ENCODE data around the gene TNFRSF8.

The TNFRSF8 gene

DNA sequence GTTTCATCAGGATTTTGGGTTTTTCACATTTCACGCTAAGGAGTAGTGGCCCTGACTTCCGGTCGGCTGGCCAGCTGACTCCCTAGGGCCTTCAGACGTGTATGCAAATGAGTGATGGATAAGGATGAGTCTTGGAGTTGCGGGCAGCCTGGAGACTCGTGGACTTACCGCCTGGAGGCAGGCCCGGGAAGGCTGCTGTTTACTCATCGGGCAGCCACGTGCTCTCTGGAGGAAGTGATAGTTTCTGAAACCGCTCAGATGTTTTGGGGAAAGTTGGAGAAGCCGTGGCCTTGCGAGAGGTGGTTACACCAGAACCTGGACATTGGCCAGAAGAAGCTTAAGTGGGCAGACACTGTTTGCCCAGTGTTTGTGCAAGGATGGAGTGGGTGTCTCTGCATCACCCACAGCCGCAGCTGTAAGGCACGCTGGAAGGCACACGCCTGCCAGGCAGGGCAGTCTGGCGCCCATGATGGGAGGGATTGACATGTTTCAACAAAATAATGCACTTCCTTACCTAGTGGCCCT is 80.6 kb downstream of the TNFRSF8 start:
- DNase-seq: no peak

DNA sequence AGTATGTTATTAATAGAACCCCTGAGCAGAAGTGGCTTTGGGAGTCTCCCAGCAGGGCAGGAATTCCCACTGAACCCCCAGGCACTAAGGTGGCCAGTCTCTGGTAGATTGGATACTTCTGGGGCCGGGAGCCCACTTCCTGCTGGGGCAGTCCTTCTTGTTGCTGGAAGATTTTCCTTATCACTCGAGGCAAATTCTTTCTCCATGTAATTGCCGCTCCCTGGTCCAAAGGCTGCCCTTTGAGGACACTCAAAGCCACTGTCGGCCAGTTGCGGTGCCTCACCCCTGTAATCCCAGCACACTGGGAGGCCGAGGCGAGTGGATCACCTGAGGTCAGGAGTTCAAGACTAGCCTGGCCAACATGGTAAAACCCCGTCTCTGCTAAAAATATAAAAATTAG is 81.1 kb downstream of the TNFRSF8 start:
- no peak for DNase-seq

DNA sequence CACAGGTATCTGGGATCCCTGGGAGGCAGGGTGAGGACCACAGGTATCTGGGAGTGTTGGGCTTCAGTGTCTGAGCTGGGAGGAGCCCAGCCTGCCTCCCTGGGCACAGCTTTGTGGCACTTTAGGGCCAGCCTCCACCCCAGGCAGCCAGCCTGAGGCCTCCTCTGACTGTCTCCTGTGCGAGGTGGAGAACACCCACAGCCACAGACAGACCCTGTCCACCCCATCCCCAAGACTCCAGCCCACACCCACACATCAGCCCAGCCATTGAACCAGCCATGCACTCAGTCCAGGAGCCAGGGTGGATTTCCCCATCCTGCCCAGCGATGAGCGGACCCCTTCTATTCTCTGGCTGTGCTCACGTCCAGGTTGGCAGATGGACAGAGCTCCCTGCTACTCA is 81.9 kb downstream of the TNFRSF8 start:
- DNase-seq: no peak

DNA sequence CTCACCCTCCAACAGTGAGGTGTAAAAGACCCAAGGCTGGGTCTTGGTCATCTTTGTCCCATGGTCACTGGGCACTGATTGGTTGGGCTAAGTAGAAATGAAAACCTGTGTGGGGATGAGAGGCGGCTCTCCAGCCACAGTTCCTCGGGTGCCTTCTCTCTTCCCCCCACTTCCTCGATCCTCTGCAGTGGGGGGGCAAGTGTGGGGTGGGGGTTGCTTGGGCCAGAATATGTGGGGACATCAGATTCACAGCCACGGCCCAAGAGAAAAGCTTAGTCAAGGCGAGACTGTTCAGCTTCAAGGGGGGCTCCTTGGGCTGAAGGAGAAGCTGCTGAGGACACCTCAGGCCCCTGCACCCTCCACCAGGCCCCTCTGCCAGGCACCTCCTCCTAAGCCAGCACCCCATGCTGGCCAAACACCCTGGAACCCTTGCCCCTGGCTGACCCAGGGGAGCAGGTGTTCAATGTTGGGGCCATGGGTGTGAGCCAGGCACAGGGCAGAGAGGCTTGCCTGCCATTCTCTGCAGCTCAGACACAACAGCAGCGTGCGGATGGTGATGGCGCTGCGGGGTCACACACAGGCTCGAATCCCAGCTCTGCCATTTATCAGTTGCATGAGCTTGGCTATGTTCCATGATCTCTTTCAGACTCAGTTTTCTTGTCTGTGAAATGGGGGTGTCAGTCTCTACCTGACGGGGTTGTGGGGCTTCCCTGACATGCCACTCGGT is 82.7 kb downstream of the TNFRSF8 start:
- DNase-seq: no peak

DNA sequence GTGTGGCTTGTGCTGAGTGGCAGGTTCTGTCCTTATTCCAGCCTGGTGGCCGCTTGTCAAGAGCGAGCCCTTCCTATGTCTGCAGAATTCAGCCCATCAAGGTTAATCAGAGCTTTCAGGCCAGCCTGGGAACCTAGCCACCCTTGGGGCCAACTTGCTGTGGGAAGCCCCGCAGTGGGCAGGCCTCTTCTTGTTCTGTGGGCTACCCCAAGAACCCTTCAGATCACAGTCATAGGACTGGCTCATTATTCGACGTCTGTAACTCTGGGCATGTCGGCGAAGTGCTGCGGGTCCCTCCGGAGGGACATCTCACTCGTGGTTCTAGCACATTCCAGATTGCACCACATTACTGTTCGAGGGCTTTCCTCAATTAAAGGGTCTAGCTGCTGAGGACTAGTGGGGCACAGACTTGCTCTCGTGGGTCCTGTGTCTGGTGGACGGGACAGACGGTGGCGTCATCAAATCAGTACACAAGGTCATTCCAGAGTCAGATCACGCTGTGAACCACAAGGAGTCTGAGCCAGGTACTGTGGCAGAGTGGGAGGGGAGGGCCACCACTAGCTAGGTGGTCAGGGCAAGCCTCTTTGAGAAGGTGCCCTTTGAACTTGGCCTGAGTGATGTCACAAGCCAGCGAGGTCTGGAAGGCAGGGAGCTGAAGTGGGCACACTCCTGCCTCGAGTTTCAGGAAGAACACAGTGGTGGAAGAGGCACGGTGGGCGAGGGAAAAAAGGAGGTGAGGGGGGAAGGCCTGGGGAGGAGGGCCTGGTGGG is 83.4 kb downstream of the TNFRSF8 start:
- DNase-seq: no peak

DNA sequence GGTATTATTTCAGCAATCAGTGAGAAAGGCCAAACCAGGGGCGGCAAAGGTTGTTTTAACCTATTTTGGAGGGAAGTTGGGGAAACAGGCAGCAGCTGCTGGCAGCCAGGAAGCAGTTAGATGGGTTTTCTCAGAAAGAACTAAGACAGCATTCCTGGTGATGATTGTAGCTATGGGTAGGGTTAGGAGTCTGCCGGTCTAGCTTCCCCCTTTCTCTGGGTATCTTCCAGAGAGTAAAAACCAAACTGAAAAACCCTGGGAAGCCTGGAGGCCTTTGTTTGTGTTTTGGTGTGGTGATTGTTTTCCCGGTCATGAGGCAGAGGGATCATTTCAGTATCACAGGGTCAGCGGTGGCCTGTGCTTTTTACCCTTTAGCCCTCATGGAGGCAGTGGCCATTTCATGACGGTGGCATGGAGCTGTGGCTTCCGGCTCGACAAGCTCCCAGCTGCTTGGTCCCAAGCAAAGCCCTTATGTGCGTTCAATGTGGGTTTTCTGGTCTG is 84.1 kb downstream of the TNFRSF8 start:
- no peak for DNase-seq

DNA sequence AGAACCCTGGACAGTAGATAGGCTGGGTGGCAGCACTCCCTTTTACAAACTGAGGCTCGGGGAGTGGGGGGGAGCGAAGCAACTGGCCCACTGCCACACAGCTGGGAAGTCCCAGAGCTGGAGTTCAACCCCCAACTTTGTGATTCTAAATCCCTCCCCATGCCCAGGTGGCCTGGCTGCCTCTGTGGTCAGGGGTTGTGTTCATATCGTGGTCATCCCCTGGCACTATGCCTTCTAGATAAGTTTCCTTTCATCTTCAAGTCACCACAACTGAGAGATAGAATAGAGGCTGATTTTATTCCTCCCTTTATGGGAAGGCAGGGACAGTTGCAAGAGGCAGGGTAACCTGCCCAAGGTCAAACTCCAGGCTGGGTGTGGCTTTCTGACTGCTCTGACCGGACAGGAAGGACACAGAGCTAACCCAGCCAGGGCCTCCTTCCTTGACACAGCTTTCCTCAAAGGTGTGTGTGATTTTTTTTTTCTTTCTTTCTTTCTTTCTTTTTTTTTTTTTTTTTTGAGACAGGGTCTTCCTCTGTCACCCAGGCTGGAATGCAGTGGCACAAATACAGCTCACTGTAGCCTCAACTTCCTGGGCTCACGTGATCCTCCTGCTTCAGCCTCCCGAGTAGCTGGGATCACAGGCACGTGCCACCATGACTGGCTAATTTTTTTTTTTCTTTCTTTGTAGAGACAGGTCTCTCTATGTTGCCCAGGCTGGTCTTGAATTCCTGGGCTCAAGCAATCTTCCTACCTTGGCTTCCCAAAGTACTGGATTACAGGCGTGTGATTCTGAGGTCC is 85.3 kb downstream of the TNFRSF8 start:
- DNase-seq: no peak

DNA sequence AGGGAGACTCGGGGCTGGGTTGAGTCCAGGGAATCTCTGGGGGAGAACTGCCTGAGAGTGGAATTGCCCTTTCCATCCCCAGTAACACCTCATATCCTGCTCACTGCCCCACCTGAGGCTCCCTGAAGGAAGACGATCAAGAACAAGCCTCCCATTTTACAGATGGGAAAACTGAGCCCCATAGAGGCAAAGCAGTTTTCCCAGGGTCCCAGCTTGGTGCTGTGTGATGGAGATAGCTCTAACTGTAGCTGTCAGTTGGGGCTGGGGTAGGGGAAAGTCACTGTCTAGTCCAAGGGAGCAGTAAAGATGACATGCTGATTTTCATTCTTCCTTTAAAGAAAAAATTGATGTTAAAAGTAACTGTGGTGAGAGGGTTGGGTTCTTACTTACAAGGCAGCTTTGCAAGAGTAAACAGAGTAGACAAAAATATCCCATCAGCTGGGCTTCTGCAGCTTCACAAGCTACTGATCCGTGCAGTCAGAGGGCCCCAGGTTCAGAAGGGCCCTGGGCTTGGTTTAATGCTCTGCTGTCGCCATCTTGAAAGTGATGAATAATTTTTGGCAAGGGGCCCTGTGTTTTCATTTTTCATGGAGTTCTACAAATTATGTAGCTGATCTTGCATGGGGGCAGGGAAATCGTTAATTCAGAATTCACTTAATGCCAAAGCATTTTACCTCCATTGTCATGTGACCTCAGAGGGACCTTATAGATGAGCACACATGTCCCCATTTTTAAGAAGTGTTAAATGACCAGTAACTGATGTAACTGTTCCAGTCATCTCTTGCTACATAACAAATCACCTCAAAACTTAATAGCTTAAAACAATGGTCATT is 86.1 kb downstream of the TNFRSF8 start:
- DNase-seq: no peak

DNA sequence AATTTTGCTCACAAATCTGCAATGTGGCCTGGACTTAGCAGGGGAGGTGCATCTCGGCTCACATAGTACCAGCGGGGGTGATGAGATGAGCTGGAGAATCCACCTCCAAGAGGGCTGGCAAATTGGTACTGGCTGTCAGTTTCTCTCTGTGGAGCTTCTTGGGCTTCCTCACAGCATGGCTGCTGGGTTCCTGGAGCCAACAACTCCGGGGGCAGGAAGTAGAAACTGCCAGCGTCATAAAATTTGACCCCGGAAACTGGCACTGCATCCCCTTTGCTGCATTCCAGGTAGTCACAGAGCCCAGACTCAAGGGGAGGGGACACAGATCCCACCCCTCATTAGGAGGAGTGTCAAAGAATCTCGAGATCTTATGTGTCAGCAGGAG is 86.7 kb downstream of the TNFRSF8 start:
- no peak for DNase-seq

DNA sequence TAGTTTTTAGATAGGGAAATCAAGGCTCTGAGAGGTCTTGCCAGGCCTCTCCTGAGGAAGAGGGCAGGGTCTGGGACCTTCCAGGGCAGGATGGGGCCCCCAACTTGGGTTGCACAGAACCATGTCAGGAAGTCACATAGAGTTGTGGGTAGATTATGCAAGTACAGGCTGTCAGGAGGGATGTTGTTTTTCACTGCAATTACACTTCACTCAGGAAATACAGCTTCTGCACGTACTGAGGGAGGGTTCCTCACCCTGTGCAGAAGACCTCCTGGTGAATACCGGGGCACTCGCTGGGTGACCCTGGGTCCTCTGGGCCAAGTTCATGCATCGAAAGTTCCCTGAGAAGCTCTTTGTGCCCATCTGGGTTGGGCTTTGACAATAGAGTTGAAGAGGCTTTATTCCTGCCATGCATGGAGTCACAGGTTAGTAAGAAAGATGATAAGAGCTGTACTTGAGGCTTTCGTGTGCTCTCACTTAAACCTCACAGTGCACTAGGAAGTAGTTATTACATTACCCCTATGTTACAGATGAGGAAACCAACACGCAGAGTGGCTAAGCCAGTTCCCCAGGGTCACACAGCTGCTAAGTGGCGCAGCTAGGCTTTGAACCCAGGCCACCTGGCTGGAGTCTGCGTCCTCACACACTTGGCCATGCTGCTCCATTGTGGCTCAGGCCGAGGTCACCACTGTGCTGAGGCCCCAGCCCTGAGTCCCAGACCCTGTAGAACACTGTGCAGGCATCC is 87.5 kb downstream of the TNFRSF8 start:
- no peak for DNase-seq

DNA sequence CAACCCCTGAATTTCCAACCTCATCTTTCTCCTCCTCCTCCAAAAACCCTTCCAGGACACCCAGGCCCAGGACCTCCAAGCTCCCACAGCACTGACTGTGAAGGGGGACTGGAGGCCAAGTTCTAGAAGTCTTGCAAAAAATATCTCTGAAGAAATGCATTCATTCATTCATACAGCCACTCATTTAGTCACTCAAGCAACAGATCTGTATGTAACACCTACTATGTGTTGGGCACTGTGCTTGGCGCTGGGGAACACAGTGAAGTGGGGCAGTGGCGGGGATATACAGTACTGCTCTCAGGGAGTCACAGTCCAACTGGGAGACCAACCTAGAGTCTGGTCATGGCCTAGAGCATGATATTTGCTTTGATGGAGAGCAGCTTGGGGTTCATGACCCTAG is 88.4 kb downstream of the TNFRSF8 start:
- DNase-seq: no peak

DNA sequence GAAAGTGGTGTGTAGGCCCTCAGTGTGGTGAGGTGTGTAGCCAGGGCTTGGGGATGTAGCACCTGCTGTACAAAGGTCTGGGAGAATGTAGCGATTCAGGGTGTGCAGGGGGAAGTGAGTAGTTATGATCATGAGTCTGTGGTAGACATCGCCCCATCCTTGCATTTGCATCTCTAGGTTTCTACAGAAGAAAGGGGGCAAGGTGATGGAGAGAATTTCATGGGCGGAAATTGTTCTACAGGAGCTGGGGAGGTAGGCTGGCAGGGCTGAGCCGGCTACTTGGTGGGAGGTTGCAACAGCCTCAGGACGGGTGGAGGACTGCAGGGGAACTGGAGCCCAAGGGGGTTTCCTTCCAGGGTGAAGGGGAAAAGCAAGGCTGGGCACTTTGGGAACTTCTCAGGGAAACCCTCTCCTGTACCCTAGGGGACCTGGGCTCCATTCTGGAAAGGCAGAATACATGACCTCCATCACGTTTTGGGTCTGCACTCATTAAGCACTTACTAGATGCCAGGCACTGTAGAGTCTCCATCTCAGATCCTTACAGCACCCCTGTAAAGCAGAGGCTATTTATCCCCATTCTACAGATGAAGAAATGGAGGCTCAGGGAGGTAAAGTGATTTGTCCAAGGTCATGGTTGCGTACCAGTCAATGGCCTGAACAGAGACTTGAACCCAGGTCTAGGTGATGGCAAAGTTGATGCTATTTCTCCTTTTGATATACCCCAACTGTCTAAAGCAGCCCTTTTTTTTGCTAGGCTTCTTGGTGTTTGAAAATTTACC is 89.2 kb downstream of the TNFRSF8 start:
- no peak for DNase-seq

DNA sequence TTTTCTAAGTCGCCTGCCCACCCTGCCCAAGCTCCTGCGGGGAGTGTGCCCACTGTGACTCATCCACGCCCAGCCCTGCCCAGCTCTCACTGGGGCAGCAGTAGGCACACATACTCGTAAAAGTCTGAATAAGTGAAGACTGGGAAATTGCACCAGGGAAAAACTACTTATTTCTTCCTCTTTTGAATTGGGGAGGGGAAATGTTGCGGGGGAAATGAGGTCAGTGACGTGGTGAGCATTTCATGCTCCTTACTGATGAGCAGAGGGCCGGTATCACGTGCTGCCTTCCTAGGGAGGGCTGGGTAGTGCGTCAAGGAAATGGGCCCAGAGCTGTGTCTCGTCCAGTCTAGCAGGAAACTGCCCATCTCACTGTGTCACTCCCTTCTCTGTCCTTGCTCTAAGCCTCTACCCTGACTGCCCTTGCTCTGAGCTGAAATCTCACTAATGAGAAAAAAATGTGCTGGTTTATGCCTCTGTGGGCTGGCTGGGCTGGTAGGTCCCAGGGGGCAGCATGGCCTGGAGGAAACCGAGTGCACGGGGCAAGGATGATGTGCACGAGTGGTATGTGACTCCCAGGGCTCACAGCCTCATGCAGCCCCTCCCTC is 90.2 kb downstream of the TNFRSF8 start:
- DNase-seq: no peak

DNA sequence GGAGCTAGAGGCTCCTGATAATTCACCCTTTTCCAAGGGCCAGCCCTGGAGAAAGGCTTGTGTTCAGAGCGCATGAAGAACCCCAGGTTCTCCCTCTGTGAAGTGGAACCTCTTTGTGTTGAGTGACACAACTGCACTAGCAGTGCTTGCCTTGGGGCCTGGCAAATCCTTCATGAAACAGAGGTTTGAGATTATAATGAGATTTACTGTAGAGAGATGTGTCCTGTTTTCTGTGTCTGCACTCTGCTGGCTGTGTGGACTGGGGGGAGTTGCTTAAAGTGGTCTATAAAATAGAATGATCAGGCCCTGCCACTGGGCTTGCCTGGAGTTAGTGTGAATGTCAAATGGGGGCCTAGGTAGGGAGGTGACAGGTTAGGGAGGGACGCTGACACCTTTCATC is 92.2 kb downstream of the TNFRSF8 start:
- no peak for DNase-seq

DNA sequence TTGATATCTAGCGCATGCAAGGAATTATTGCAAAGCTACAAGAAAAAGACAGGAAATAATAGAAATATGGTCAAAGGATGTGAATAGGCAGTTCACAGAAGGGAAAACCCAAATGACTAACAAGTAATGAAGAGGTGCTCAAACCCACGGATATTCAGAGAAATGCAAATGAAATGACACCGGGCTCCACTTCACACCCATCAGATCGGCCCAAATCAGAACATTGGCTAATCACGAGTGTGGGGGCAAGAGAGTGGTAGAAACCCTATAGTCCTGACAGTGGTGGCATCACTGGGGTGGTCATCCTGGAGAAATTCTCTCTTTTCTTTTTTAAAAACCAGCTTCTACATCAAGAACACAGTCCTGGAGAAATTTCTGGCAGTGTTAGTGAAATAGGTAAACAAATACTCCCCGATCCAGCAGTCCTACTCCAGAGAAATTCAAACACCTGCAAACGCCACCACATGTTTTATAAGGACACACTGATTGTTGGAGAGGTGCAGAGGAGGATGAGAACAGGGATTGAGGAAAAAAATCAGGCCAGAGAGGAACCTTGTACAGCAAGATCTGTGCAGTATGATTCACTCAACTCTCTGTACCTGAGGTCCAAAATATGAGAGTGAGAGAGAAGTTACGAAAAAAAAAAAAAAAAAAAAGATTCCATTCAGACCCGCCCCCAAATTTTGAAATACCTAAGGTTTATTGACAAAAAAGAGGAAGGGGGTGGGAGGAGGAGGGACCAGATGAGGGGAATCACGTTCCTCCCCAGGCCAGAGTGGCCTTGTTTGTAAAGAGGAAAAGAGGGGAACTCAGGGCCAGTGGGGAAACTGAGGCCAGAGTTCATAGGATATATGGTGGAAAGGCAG is 94.5 kb downstream of the TNFRSF8 start:
- DNase-seq: peak; percentile 44

DNA sequence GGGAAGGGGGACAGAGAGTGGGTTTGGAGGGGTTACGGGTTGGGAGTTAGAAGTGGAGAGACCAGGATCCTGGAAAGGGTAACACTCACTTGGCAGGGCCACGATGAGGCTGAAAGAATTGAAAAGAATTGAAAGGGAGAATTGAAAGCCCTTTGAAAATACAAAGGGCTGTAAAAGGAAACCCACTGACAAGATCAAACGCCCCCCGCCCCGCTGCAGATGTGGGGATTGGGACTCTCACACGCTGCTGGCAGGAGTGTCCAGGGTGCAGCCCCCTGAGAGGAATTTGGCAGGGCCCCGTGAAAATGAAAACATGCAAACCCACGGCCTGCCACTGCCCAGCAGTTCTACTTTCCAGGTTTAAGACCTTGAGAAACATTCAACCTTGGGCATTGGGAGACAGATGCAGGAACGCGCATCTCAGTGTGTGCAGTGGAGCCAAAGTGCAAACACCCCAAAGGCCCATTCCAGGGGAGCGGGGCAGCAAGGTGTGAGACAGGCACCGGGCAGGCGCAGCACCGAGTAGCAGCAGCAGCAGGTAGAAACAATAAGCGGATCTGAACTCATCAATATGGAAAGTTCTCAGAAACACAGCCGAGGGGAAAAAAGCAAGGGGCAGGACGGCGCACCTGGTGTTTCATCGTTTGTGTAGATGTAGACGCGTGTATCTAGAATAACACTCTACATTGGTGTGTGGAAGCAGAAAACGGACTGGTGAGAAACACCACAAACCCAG is 95.4 kb downstream of the TNFRSF8 start:
- peak; percentile 10 for DNase-seq

DNA sequence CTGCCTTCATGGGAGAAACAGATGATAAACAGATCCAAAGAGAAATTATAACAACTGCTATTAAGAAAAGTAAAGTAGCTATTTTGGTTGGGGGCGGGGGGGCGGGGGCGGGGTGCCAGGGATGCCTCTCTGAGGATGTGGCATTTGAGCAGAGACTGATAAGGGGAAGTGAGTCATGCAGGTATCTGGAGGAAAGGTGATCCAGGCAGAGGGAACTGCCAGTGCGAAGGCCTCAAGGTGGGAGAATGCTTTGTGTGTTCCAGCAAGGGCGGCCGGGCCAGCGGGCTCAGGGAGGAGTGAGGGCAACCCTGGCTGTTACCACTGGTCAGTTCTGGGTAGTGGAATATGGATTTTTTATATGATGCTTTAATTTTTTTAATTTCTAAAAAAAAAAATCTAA is 96.7 kb downstream of the TNFRSF8 start:
- DNase-seq: peak; percentile 63

DNA sequence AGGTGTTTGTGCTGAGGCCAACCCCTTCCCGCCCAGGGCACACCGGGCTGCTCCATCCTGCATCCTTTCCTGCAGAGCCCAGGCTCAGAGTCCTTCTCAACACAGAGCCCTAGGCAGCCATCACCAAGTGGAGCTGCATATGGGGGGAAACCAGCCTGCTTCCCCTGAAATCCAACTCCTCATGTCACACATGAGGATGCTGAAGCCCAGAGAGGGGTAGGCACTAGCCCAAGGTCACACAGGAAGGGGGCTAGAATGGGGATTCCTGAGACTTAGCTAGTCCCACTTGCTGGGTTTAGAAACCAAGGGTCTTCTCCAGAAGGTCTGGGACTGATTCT is 98.2 kb downstream of the TNFRSF8 start:
- DNase-seq: no peak
